Muscle layer of colon (tissue), 2 donors: ENCODE data around the gene RGS14.

Experiments used
- H3K27ac ChIP-seq: one replicate; pipeline ENCODE4 v1.7.0; 2013; ENCODE audit warnings: low read depth, mild to moderate bottlenecking, low read length, moderate library complexity
- H3K27me3 ChIP-seq, 2 donors: one replicate each; pipeline ENCODE4 v1.7.0; 2013; ENCODE audit warnings: low read length in 2 of 2, mild to moderate bottlenecking in 2 of 2; ENCODE audit not compliant: insufficient read depth in 2 of 2, control insufficient read depth in 1 of 2
- H3K36me3 ChIP-seq: one replicate; pipeline ENCODE4 v1.7.0; 2013; ENCODE audit warnings: mild to moderate bottlenecking, low read length; ENCODE audit not compliant: insufficient read depth
- H3K4me1 ChIP-seq: one replicate; pipeline ENCODE4 v1.7.0; 2013; ENCODE audit warnings: mild to moderate bottlenecking, low read length; ENCODE audit not compliant: insufficient read depth
- H3K4me3 ChIP-seq, 2 donors: one replicate each; pipeline ENCODE4 v1.7.0; 2013; ENCODE audit warnings: low read length in 2 of 2, low read depth in 1 of 2, mild to moderate bottlenecking in 1 of 2, moderate library complexity in 1 of 2
- H3K9ac ChIP-seq: one replicate; pipeline ENCODE4 v1.7.0; 2013; ENCODE audit warnings: low read length
- H3K9me3 ChIP-seq: one replicate; pipeline ENCODE4 v1.7.0; 2013; ENCODE audit warnings: mild to moderate bottlenecking, low read length
- donor health status: abdominal sarcoma.
- donor health status: Adenocarcinoma of cecum.

RGS14 gene

GRCh38 chr5:177314376-177315342 lies 43.1 kb upstream of the RGS14 start:
- Histone ChIP-seq H3K9me3 (no peaks in the 10 kb centered on the region), H3K27me3 (no peaks in the 10 kb centered on the region), H3K36me3 (no peaks in the 10 kb centered on the region), H3K9ac (no peak overlapping the region), H3K4me3 (no peak overlapping the region), H3K4me1 (peaks cover 10% of the 10 kb centered on the region), H3K27ac (no peak overlapping the region)

GRCh38 chr5:177315411-177315810 lies 42.3 kb upstream of the RGS14 start:
- Histone ChIP-seq H3K9me3 (no peaks in the 10 kb centered on the region), H3K27me3 (no peaks in the 10 kb centered on the region), H3K27ac (no peak overlapping the region), H3K4me1 (peaks cover 6% of the 10 kb centered on the region), H3K36me3 (no peaks in the 10 kb centered on the region), H3K9ac (no peak overlapping the region), H3K4me3 (no peak overlapping the region)

DNA sequence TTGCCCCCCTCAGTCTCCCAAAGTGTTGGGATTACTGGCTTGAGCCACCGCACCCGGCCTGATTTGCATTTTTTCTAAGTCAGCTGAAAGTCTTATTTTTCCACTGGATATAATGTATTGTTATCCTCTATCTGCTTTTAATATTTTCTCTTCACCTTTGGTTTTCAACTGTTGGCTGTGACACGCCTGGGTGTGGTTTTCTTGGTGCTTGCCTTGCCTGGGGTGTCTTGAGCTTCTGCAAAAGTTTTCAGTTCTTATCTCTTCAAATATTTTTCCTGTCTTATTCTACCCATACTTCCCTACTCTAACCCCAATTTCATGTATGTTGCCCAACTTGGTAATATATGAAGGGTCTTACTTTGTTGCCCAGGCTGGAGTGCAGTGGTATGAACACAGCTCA lies 41.7 kb upstream of the RGS14 start:
- Histone ChIP-seq H3K36me3 (no peaks in the 10 kb centered on the region), H3K9me3 (no peaks in the 10 kb centered on the region), H3K4me1 (peaks cover 6% of the 10 kb centered on the region), H3K9ac (no peak overlapping the region), H3K27ac (no peak overlapping the region), H3K4me3 (no peak overlapping the region), H3K27me3 (no peaks in the 10 kb centered on the region)

DNA sequence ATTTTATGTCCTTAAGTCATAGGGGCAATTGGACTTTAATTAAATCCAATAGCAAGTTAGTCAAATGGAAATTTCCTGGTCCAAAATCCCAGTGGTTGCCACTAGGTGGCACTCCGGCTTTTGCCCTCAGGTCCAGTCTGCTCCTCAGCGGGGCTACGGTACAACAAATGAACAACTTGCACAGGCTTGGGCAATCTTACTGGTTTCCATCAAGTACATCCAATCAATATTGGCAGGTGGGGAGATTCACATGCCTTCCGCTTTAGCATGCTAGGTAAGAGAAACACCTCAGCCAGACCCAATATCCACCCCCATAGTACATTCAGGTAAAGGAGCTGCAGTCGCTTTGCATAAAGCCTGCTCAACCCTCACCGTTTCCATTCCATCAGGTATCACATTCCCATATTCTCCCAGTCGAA lies 39.8 kb upstream of the RGS14 start:
- Histone ChIP-seq H3K9me3 (no peaks in the 10 kb centered on the region), H3K9ac (no peak overlapping the region), H3K4me3 (no peak overlapping the region), H3K27me3 (no peaks in the 10 kb centered on the region), H3K27ac (no peak overlapping the region), H3K36me3 (no peaks in the 10 kb centered on the region), H3K4me1 (no peaks in the 10 kb centered on the region)

DNA sequence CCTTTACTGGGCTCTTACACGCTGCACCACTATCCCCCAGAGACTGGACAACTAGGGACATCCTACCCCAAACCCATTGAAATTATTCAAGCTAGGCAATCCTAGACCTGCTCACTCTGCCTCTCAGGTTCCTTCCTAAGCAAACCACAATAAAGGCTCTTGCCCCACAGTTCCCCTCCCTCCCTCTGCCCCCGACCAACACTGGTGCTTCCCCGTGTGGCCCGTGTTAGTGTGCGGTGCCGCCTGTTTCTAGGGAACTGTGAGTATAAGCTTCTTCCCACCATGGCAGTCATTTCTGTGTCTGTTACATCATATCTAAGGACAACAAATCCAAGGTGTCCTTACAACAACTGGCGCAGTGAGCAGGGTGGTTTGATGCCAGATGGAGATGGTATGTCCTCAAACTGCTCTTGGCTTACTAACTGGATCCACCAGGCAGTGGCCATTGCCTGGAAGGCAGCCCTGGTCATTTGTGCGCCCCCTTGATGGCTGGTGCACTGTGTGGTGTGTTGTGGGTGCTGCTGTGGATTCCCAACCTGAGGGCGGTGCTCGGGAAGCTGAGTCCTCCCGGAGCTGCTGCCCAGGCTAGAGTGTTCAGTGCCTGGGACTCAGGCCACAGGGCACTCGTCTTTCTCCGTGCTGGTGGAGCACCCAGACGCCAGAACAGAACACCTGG lies 37.7 kb upstream of the RGS14 start:
- no peak overlapping the region for H3K9ac ChIP-seq
- H3K4me3 ChIP-seq, result no peak overlapping the region
- H3K4me1 ChIP-seq, result no peaks in the 10 kb centered on the region
- no peaks in the 10 kb centered on the region for H3K9me3 ChIP-seq
- no peaks in the 10 kb centered on the region for H3K27me3 ChIP-seq
- no peaks in the 10 kb centered on the region for H3K36me3 ChIP-seq
- H3K27ac ChIP-seq, result no peak overlapping the region

- Histone ChIP-seq H3K36me3 (no peaks in the 10 kb centered on the region), H3K27me3 (no peaks in the 10 kb centered on the region), H3K9ac (no peak overlapping the region), H3K9me3 (no peaks in the 10 kb centered on the region), H3K27ac (no peak overlapping the region), H3K4me3 (no peak overlapping the region), H3K4me1 (no peaks in the 10 kb centered on the region)
Observed at GRCh38 chr5:177320879-177321278, 36.8 kb upstream of the RGS14 start.

DNA sequence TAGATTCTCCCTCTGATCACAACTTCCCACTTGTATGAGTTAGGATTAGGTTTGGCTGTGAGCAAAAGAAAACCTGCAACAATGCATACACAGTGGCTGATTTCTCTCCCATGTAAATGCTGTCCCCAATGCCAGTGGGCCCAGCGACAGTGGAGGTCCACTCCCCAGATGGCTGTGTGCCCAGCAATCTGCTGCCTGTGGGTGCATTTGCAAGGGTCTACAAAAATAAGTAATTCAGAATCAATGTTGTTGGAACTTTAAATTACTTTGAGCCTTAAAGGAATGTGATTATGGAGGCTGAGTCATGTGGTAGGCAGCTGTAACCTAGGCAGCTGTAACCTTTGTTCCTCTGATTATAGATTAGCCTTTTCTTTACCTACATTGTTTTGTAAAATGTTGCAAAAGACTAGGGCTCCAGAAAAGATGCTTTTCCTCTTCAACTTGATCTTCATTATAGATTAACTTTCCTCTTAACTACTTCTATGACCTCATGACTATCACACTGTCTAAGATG lies 31.8 kb upstream of the RGS14 start:
- no peak overlapping the region for H3K4me3 ChIP-seq
- H3K9me3 ChIP-seq, result no peaks in the 10 kb centered on the region
- H3K27me3 ChIP-seq, result no peaks in the 10 kb centered on the region
- H3K36me3 ChIP-seq, result peaks cover 4% of the 10 kb centered on the region
- H3K4me1 ChIP-seq, result no peaks in the 10 kb centered on the region
- no peak overlapping the region for H3K27ac ChIP-seq
- H3K9ac ChIP-seq, result no peak overlapping the region

- no peak overlapping the region for H3K9ac ChIP-seq
- H3K27ac ChIP-seq, result no peak overlapping the region
- H3K36me3 ChIP-seq, result peaks cover 6% of the 10 kb centered on the region
- no peaks in the 10 kb centered on the region for H3K4me1 ChIP-seq
- no peaks in the 10 kb centered on the region for H3K9me3 ChIP-seq
- H3K27me3 ChIP-seq, result no peaks in the 10 kb centered on the region
- H3K4me3 ChIP-seq, result no peak overlapping the region
Observed at GRCh38 chr5:177327539-177328522, 29.9 kb upstream of the RGS14 start.

DNA sequence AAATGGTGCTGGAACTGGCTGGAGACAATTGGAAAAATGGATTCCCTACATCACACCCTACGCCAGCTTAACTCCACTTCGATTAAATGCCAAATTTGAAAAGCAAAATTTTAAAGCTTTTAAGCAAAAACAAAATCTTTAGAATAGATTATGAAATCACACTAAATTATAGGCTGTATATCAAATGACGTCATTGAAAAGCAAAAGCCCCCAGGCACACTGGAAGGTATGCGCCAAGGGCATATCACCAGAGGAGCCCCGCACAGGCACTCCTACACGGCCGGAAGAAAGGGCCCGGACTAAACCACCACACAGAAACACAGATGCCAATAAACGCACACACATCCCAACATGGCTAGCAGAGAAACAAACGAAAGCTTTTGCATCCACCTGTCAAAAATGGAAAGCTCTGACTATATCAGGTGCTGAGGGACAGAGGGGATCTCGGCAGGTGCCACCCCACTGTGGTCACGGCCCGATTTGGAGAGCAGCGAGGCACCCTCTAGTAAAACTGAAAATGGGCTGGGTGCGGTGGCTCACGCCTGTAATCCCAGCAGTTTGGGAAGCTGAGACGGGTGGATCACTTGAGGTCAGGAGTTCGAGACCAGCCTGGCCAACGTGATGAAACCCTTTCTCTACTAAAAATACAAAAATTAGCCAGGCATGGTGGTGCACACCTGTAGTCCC lies 29.0 kb upstream of the RGS14 start:
- Histone ChIP-seq H3K9me3 (no peaks in the 10 kb centered on the region), H3K4me1 (no peaks in the 10 kb centered on the region), H3K36me3 (peaks cover 14% of the 10 kb centered on the region), H3K27ac (no peak overlapping the region), H3K9ac (no peak overlapping the region), H3K27me3 (no peaks in the 10 kb centered on the region), H3K4me3 (no peak overlapping the region)

- Histone ChIP-seq H3K27ac (no peak overlapping the region), H3K9me3 (no peaks in the 10 kb centered on the region), H3K4me3 (no peak overlapping the region), H3K4me1 (no peaks in the 10 kb centered on the region), H3K9ac (no peak overlapping the region), H3K27me3 (no peaks in the 10 kb centered on the region), H3K36me3 (peaks cover 26% of the 10 kb centered on the region)
Observed at GRCh38 chr5:177329883-177330282, 27.8 kb upstream of the RGS14 start.
